SK-N-SH (cell line): Measurements from ENCODE around the gene TAS2R46. TPM values are rescaled to one million over a fixed set of nuclear protein-coding genes. Genes with fewer than 3 reads are reported as not detected.

Source experiments
- CTCF ChIA-PET: fragments of 300-600, 350-600 bp; formaldehyde crosslinking; extraction: SDS; loops from one replicate; lab custom pipeline; 2021; lab: Yijun Ruan, JAX
- POLR2A ChIA-PET: fragments of 350-600 bp; sonication (Branson Sonifier 250); formaldehyde crosslinking; extraction: SDS; loops from one replicate; lab custom pipeline; 2020; ENCODE audit warnings: antibody characterized with exemption, inconsistent platforms; lab: Yijun Ruan, JAX
- DNase-seq: peaks from one replicate; pipeline ENCODE4 v3.0.0; 2012
- H2AFZ ChIP-seq: fragments of 200-600 bp; sonication (generic); 2 replicates; pipeline ENCODE4 v1.8.1; 2016; ENCODE audit warnings: antibody characterized with exemption, mild to moderate bottlenecking, low read depth
- H3F3A ChIP-seq: fragments of 200-600 bp; sonication (generic); replicated peaks from 2 replicates; pipeline ENCODE3; 2016; ENCODE audit warnings: antibody characterized with exemption, mild to moderate bottlenecking; ENCODE audit not compliant: insufficient read depth
- H3K27ac ChIP-seq, 2 experiments: fragments of 200-500 bp in 1 of 2; fragments of 200-600 bp in 1 of 2; sonication (Bioruptor generic) in 1 of 2; sonication (generic), shearing (Covaris generic) in 1 of 2; 2 replicates each; pipeline versions ENCODE4 v1.5.1 to v1.6.1; 2014 to 2016; ENCODE audit warnings: low read depth in 2 of 2, inconsistent platforms in 1 of 2, low read length in 1 of 2, mild to moderate bottlenecking in 1 of 2, mixed read lengths in 1 of 2
- H3K27me3 ChIP-seq: fragments of 200-600 bp; sonication (generic), shearing (Covaris generic); 2 replicates; pipeline ENCODE4 v1.6.1; 2016; ENCODE audit warnings: mixed run types; ENCODE audit not compliant: insufficient read depth
- H3K36me3 ChIP-seq, 2 experiments: fragments of 200-500 bp in 1 of 2; fragments of 200-600 bp in 1 of 2; sonication (Bioruptor generic) in 1 of 2; sonication (generic) in 1 of 2; replicated peaks in 1 of 2; 2 replicates each; pipeline versions ENCODE3 to v1.5.1; 2014 to 2016; ENCODE audit warnings: low read length in 1 of 2, mild to moderate bottlenecking in 1 of 2; ENCODE audit not compliant: insufficient read depth in 2 of 2, control insufficient read depth in 1 of 2
- H3K4me1 ChIP-seq, 2 experiments: fragments of 200-500 bp in 1 of 2; fragments of 200-600 bp in 1 of 2; sonication (Bioruptor generic) in 1 of 2; sonication (generic), shearing (Covaris generic) in 1 of 2; 2 replicates each; pipeline versions ENCODE4 v1.5.1 to v1.6.1; 2014 to 2016; ENCODE audit warnings: low read depth in 1 of 2, low read length in 1 of 2, mixed run types in 1 of 2; ENCODE audit not compliant: insufficient read depth in 2 of 2, control insufficient read depth in 1 of 2
- H3K4me2 ChIP-seq: fragments of 200-600 bp; sonication (generic), shearing (Covaris generic); 2 replicates; pipeline ENCODE4 v1.6.1; 2017; ENCODE audit warnings: mixed run types
- H3K4me3 ChIP-seq, 2 experiments: fragments of 200-500 bp in 1 of 2; fragments of 200-600 bp in 1 of 2; sonication (Bioruptor generic) in 1 of 2; sonication (generic), shearing (Covaris generic) in 1 of 2; 2 replicates each; pipeline versions ENCODE4 v1.5.1 to v1.8.1; 2014 to 2016; ENCODE audit warnings: low read depth in 2 of 2, inconsistent platforms in 1 of 2, low read length in 1 of 2, mild to moderate bottlenecking in 1 of 2, mixed read lengths in 1 of 2, moderate library complexity in 1 of 2
- H3K79me2 ChIP-seq: fragments of 200-600 bp; sonication (generic); 2 replicates; pipeline ENCODE4 v1.8.1; 2017; ENCODE audit warnings: mild to moderate bottlenecking; ENCODE audit not compliant: insufficient read depth
- H3K9ac ChIP-seq: fragments of 200-600 bp; sonication (generic); 2 replicates; pipeline ENCODE4 v1.6.1; 2017; ENCODE audit warnings: mixed run types
- H3K9me2 ChIP-seq: fragments of 200-600 bp; sonication (generic); 2 replicates; pipeline ENCODE4 v1.6.1; 2017; ENCODE audit warnings: mixed run types
- H3K9me3 ChIP-seq: fragments of 200-600 bp; sonication (generic); 2 replicates; pipeline ENCODE4 v1.6.1; 2017; ENCODE audit warnings: mixed run types, mild to moderate bottlenecking, moderate library complexity
- H4K20me1 ChIP-seq: fragments of 200-600 bp; sonication (generic); 2 replicates; pipeline ENCODE4 v1.6.1; 2017; ENCODE audit warnings: mild to moderate bottlenecking, mixed run types; ENCODE audit not compliant: insufficient read depth
- CHD2 ChIP-seq: fragments of 150-350 bp; IDR thresholded peaks from 2 replicates; pipeline ENCODE4 v1.6.1; 2018; ENCODE audit warnings: low read length; ENCODE audit not compliant: partially characterized antibody
- EZH2phosphoT487 ChIP-seq: fragments of 200-600 bp; sonication (generic); IDR thresholded peaks from 2 replicates; pipeline ENCODE4 v1.6.1; 2017; ENCODE audit warnings: low read depth, mixed run types, mild to moderate bottlenecking, antibody characterized with exemption, moderate library complexity, borderline replicate concordance
- MAX ChIP-seq: IDR thresholded peaks from 2 replicates; pipeline ENCODE4 v1.4.0; 2012; ENCODE audit warnings: low read depth
- RAD21 ChIP-seq: IDR thresholded peaks from 2 replicates; pipeline ENCODE4 v1.6.1; 2012; ENCODE audit warnings: mild to moderate bottlenecking, low read length
- REST ChIP-seq: IDR thresholded peaks from 2 replicates; pipeline ENCODE4 v1.6.1; 2012; ENCODE audit warnings: mild to moderate bottlenecking, low read depth, low read length, moderate library complexity
- USF2 ChIP-seq: fragments of 150-350 bp; IDR thresholded peaks from 2 replicates; pipeline ENCODE4 v1.6.1; 2017; ENCODE audit warnings: antibody characterized with exemption, low read length, low read depth, borderline replicate concordance
- YY1 ChIP-seq: IDR thresholded peaks from 2 replicates; pipeline ENCODE4 v1.4.0; 2012; ENCODE audit warnings: low read depth, mild to moderate bottlenecking
- ZBTB33 ChIP-seq: IDR thresholded peaks from 2 replicates; pipeline ENCODE4 v1.4.0; 2012; ENCODE audit warnings: low read depth, borderline replicate concordance
- WGBS: methylation state at CpG from one replicate; pipeline ENCODE4 v1.1.6; 2017; ENCODE audit warnings: low lambda C conversion rate; 5-methylcytosine and 5-hydroxymethylcytosine counted together
- polyA plus RNA-seq, 3 experiments: library from polyadenylated mRNA; depleted of rRNA; stranded (reverse); fragments of >200 nt; gene quantifications; 2 replicates each; pipeline ENCODE4 v1.2.3, GENCODE V29; 2012

Gene TAS2R46
- polyA plus RNA-seq, 1 of the 3 experiments (the other 2 are of a cell fraction): 0.07 TPM

- CTCF ChIA-PET: no interaction called here
- Histone ChIP-seq H3K4me1 (no peaks in the 10 kb centered on the region), H3K9ac (no peak within 1 kb of the TSS), H3F3A (no peaks in the 10 kb centered on the region), H2AFZ (no peak within 1 kb of the TSS), H3K27me3 (no peaks in the 10 kb centered on the region), H4K20me1 (no peaks in the 10 kb centered on the region), H3K27ac (no peak within 1 kb of the TSS), H3K9me3 (no peaks in the 10 kb centered on the region), H3K9me2 (no peaks in the 10 kb centered on the region), H3K4me2 (no peak within 1 kb of the TSS), H3K36me3 (no peaks in the 10 kb centered on the region), H3K4me3 (no peak within 1 kb of the TSS), H3K79me2 (no peaks in the 10 kb centered on the region)
- DNase-seq: no peak
- WGBS: 100% methylated on average over 3 of the region's 6 CpGs
- POLR2A ChIA-PET: no interaction called here
- no peak for TF ChIP-seq USF2
Observed at GRCh38 chr12:11092128-11092527, 30.0 kb upstream of the TAS2R46 start, which contains the start of gene TAS2R43. Gene TAS2R43, minus strand, starts transcription at chr12:11092313. Its CDS starts 84 bp downstream, at chr12:11092229.

- Histone ChIP-seq H3K36me3 (no peaks in the 10 kb centered on the region), H3K9me2 (no peaks in the 10 kb centered on the region), H4K20me1 (no peaks in the 10 kb centered on the region), H3K4me3 (no peak overlapping the region), H3K4me1 (no peaks in the 10 kb centered on the region), H3K27ac (no peak overlapping the region), H3K27me3 (no peaks in the 10 kb centered on the region), H3K9me3 (no peaks in the 10 kb centered on the region), H2AFZ (no peak overlapping the region), H3K79me2 (no peaks in the 10 kb centered on the region), H3K4me2 (no peak overlapping the region), H3K9ac (no peak overlapping the region), H3F3A (no peaks in the 10 kb centered on the region)
- ChIA-PET CTCF (no interaction called here), POLR2A (no interaction called here)
- DNase-seq: no peak
- WGBS: 0% methylated on average over 1 of the region's 5 CpGs
- TF ChIP-seq REST (no peak), ZBTB33 (no peak), MAX (no peak), EZH2phosphoT487 (no peak), YY1 (no peak), RAD21 (no peak), CHD2 (no peak)
Observed at GRCh38 chr12:11089246-11089645, 27.2 kb upstream of the TAS2R46 start.
